Effector memory CD8-positive, alpha-beta T cell (primary cell): ENCODE results near the gene RNF141.
A peak's percentile ranks its signal among the peaks of the same experiment; 100 is the strongest.

Experiments used
- ATAC-seq: fragments of 150-1000 bp; cut with Tn5 transposase; replicated peaks from 2 replicates; pipeline ENCODE4 v1.10.0; 2021; ENCODE audit warnings: mild to moderate bottlenecking, moderate library complexity
- DNase-seq, 3 experiments: peaks; one replicate each; pipeline ENCODE4 v3.0.0; 2021
- H3K27ac Mint-ChIP-seq, 2 donors: one replicate each; pipeline ENCODE4 v1.8.0; 2022; ENCODE audit warnings: mild to moderate bottlenecking in 2 of 2, mixed read lengths in 2 of 2, moderate library complexity in 2 of 2
- H3K27me3 Mint-ChIP-seq, 2 donors: one replicate each; pipeline ENCODE4 v1.8.0; 2022; ENCODE audit warnings: mixed read lengths in 2 of 2
- H3K36me3 Mint-ChIP-seq: one replicate; pipeline ENCODE4 v1.8.0; 2022; ENCODE audit warnings: mild to moderate bottlenecking, moderate library complexity, mixed read lengths; ENCODE audit not compliant: insufficient read depth
- H3K4me1 Mint-ChIP-seq, 2 donors: one replicate each; pipeline ENCODE4 v1.8.0; 2022; ENCODE audit warnings: low read depth in 2 of 2, mixed read lengths in 2 of 2
- H3K4me3 Mint-ChIP-seq, 2 donors: one replicate each; pipeline ENCODE4 v1.8.0; 2022; ENCODE audit warnings: mild to moderate bottlenecking in 2 of 2, mixed read lengths in 2 of 2, moderate library complexity in 2 of 2
- H3K9me3 Mint-ChIP-seq, 2 donors: one replicate each; pipeline ENCODE4 v1.8.0; 2022; ENCODE audit warnings: mixed read lengths in 2 of 2

RNF141 gene

DNA sequence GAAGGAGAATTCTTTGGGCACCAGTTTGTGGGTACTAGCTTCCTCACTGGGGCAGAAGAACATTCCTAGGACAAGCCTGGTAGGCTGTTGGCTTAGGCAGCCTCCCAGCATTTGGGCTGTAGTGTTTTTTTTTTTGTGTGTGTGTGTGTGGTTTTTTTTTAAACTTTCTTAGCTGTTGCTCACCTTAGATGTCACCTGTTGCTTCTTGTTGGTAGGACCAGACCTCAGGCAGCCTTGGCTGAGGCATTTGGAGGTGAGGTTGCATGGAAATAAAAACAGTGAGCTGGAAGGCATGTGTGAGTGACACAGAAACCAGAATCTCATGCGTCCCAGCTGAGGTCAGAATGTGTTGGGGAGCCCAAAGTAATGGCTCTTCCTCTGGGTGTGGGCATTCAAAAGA lies 64.6 kb downstream of the RNF141 start:
- no peaks in the 10 kb centered on the region for H3K27me3 Mint-ChIP-seq
- H3K36me3 Mint-ChIP-seq = peaks cover 13% of the 10 kb centered on the region
- peak overlapping the region; percentile 86 to 87 for H3K27ac Mint-ChIP-seq
- no peak for DNase-seq
- no peak for ATAC-seq
- H3K4me1 Mint-ChIP-seq = peaks cover 37 to 45% of the 10 kb centered on the region in 2 donors
- no peak overlapping the region for H3K4me3 Mint-ChIP-seq
- no peaks in the 10 kb centered on the region for H3K9me3 Mint-ChIP-seq

DNA sequence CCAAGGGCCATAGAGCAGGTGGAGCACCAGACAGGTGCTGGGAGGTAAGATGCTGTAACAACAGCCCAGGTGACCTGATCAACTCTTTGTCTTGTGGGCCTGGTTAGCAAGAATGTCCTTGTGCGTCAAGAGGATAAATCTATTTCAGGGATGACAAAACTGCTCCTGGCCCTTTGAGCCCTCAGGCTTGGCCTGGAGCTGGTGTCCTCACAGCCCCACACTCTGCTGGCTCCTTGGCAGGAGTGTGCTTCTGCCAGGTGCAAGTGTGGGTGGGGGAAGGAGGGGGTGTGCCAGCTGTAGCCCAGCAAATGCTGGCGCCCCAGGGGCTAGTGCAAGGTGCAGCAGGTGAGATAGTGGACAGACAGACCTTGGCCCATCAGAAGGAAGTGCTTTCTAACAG lies 66.4 kb downstream of the RNF141 start:
- DNase-seq (no peak), ATAC-seq (no peak)
- H3K27ac Mint-ChIP-seq = peak overlapping the region; percentile 86 to 93
- no peaks in the 10 kb centered on the region for H3K27me3 Mint-ChIP-seq
- H3K36me3 Mint-ChIP-seq = peaks cover 16% of the 10 kb centered on the region
- H3K4me1 Mint-ChIP-seq = peaks cover 33 to 45% of the 10 kb centered on the region in 2 donors
- H3K9me3 Mint-ChIP-seq = no peaks in the 10 kb centered on the region
- H3K4me3 Mint-ChIP-seq = no peak overlapping the region

DNA sequence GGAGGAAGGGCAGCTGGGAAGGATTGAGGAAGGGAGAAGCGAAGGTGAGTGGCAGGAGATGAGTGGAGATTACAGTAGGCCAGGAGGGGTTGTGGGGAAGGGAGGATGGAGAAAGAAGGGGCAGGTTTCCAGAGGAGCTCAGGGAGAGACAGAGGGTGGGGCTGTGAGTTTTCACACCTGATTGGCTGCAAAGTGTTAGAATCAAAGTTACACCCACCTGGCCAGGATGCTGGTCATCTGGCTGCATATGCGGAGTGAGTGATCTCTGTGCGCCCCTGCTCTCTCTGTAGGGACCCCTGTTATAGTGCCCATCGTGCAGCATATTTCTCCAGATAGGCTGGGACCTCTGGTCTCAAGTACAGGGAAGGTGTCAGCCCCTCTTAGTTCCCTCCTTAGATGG lies 67.6 kb downstream of the RNF141 start:
- DNase-seq (no peak), ATAC-seq (no peak)
- no peaks in the 10 kb centered on the region for H3K9me3 Mint-ChIP-seq
- H3K4me3 Mint-ChIP-seq = no peak overlapping the region
- peaks cover 14% of the 10 kb centered on the region for H3K36me3 Mint-ChIP-seq
- H3K4me1 Mint-ChIP-seq = peaks cover 33 to 48% of the 10 kb centered on the region in 2 donors
- no peaks in the 10 kb centered on the region for H3K27me3 Mint-ChIP-seq
- H3K27ac Mint-ChIP-seq = peak overlapping the region; percentile 64 to 65

- DNase-seq = no peak
- Mint-ChIP-seq H3K36me3 (peaks cover 21% of the 10 kb centered on the region), H3K9me3 (no peaks in the 10 kb centered on the region), H3K4me1 (peaks cover 32 to 36% of the 10 kb centered on the region in 2 donors), H3K4me3 (no peak overlapping the region), H3K27ac (peak overlapping the region in 1 of 2 donors; percentile 11), H3K27me3 (no peaks in the 10 kb centered on the region)
- no peak for ATAC-seq
These were observed 78.2 kb downstream of the RNF141 start for GRCh38 chr11:10462746-10463300.
